A549 (cell line): ENCODE measurements around the gene PHIP. TPM values are rescaled to one million over a fixed set of nuclear protein-coding genes. Genes with fewer than 3 reads are reported as not detected.

Experiments used
- ATAC-seq, 2 experiments: fragments of 200-7000 bp in 1 of 2; fragments of >200 bp in 1 of 2; cut with Nextera tagmentation in 1 of 2; cut with Tn5 transposase in 1 of 2; 3 replicates each; pipeline versions ENCODE4 v1.8.0 to v1.9.1; 2018 to 2020; ENCODE audit warnings: mild to moderate bottlenecking in 1 of 2, moderate library complexity in 1 of 2
- CTCF ChIA-PET: fragments of 300-600 bp; sonication (Branson Sonifier 250); formaldehyde crosslinking; extraction: SDS; loops from one replicate; lab custom pipeline; 2021; ENCODE audit warnings: antibody characterized with exemption, inconsistent platforms; lab: Yijun Ruan, JAX
- POLR2A ChIA-PET: fragments of 350-600 bp; formaldehyde crosslinking; extraction: SDS; loops from one replicate; lab custom pipeline; 2021; ENCODE audit warnings: antibody characterized with exemption, inconsistent platforms; lab: Yijun Ruan, JAX
- DNase-seq, 2 experiments: peaks; one replicate each; pipeline versions ENCODE4 v3.0.0 to v3.0.0-alpha.2; 2011 to 2016; ENCODE audit warnings: low read depth in 1 of 2, low spot score in 1 of 2
- FAIRE-seq: peaks from 2 replicates; lab custom pipeline; 2011; peaks lifted over from hg19 to GRCh38; lab: Jason Lieb, UNC
- H3K27ac ChIP-seq, 2 experiments: fragments of >200 bp; sonication (Bioruptor Twin); formaldehyde crosslinking; 3 replicates each; pipeline ENCODE4 v1.5.1; 2016 to 2017
- H3K4me1 ChIP-seq: fragments of >200 bp; sonication (Bioruptor Twin); formaldehyde crosslinking; 3 replicates; pipeline ENCODE4 v1.6.1; 2016
- H3K4me2 ChIP-seq: fragments of >200 bp; sonication (Bioruptor Twin); formaldehyde crosslinking; 3 replicates; pipeline ENCODE4 v1.6.1; 2016
- H3K4me3 ChIP-seq: fragments of >200 bp; sonication (Bioruptor Twin); formaldehyde crosslinking; 3 replicates; pipeline ENCODE4 v1.5.1; 2016
- H3K9me3 ChIP-seq: fragments of >200 bp; sonication (Bioruptor Twin); formaldehyde crosslinking; 3 replicates; pipeline ENCODE4 v1.6.1; 2016
- CBX8 ChIP-seq: fragments of 200-600 bp; sonication (generic); IDR thresholded peaks from 2 replicates; pipeline ENCODE4 v1.6.1; 2016
- CEBPB ChIP-seq, 2 experiments: fragments of >200 bp in 1 of 2; sonication (Bioruptor Twin) in 1 of 2; formaldehyde crosslinking in 1 of 2; IDR thresholded peaks; 2 replicates each; pipeline ENCODE4 v1.6.1; 2012 to 2016
- CHD2 ChIP-seq: fragments of 150-350 bp; IDR thresholded peaks from 2 replicates; pipeline ENCODE4 v1.6.1; 2014; ENCODE audit warnings: low read length; ENCODE audit not compliant: partially characterized antibody
- EHMT2 ChIP-seq: fragments of 200-600 bp; sonication (generic); IDR thresholded peaks from 2 replicates; pipeline ENCODE4 v1.6.1; 2016; ENCODE audit warnings: antibody characterized with exemption, low read depth, mild to moderate bottlenecking, moderate library complexity
- EP300 ChIP-seq, 2 experiments: fragments of >200 bp; sonication (Bioruptor Twin); formaldehyde crosslinking; IDR thresholded peaks; 2 replicates in 1 of 2; 3 replicates in 1 of 2; pipeline ENCODE4 v1.6.1; 2016 to 2017
- FOSB ChIP-seq: fragments of 250-450 bp; sonication (Bioruptor Pico); IDR thresholded peaks from 2 replicates; pipeline ENCODE4 v1.5.0; 2020; ENCODE audit warnings: mild to moderate bottlenecking, moderate library complexity
- FOSL2 ChIP-seq, 2 experiments: fragments of 450-650 bp in 1 of 2; fragments of >200 bp in 1 of 2; sonication (Bioruptor Twin) in 1 of 2; formaldehyde crosslinking; IDR thresholded peaks; 2 replicates each; pipeline versions ENCODE4 v1.5.0 to v1.6.1; 2016 to 2020; ENCODE audit warnings: mild to moderate bottlenecking in 1 of 2, moderate library complexity in 1 of 2
- GATA3 ChIP-seq: IDR thresholded peaks from 2 replicates; pipeline ENCODE4 v1.6.1; 2012; ENCODE audit warnings: borderline replicate concordance
- HOXA7 ChIP-seq: fragments of 250-450 bp; sonication (Bioruptor Pico); IDR thresholded peaks from 2 replicates; pipeline ENCODE4 v1.5.0; 2020; ENCODE audit warnings: mild to moderate bottlenecking, moderate library complexity
- HOXB13 ChIP-seq: fragments of 250-450 bp; sonication (Bioruptor Pico); IDR thresholded peaks from 2 replicates; pipeline ENCODE4 v1.5.0; 2020; ENCODE audit warnings: low read depth, mild to moderate bottlenecking, moderate library complexity
- MAFK ChIP-seq: fragments of 450-650 bp; IDR thresholded peaks from 2 replicates; pipeline ENCODE4 v1.6.1; 2014; ENCODE audit not compliant: partially characterized antibody
- NPAS2 ChIP-seq: fragments of 250-450 bp; sonication (Bioruptor Pico); IDR thresholded peaks from 2 replicates; pipeline ENCODE4 v1.8.0; 2022; ENCODE audit warnings: mild to moderate bottlenecking, moderate library complexity, borderline replicate concordance
- PHF8 ChIP-seq: fragments of 200-600 bp; sonication (generic); IDR thresholded peaks from 2 replicates; pipeline ENCODE4 v1.6.1; 2016; ENCODE audit warnings: low read depth, mild to moderate bottlenecking, antibody characterized with exemption, moderate library complexity, borderline replicate concordance
- RARB ChIP-seq: fragments of 250-450 bp; sonication (Bioruptor Pico); IDR thresholded peaks from 2 replicates; pipeline ENCODE4 v1.8.0; 2021; ENCODE audit warnings: mild to moderate bottlenecking, moderate library complexity
- RFX5 ChIP-seq: fragments of 450-650 bp; IDR thresholded peaks from 2 replicates; pipeline ENCODE4 v1.7.1; 2014; ENCODE audit warnings: antibody characterized with exemption, mild to moderate bottlenecking, moderate library complexity
- RNF2 ChIP-seq: fragments of 200-600 bp; sonication (generic); IDR thresholded peaks from 2 replicates; pipeline ENCODE4 v1.6.1; 2016; ENCODE audit warnings: low read depth, mild to moderate bottlenecking, antibody characterized with exemption, moderate library complexity, borderline replicate concordance
- SMC3 ChIP-seq: fragments of >200 bp; sonication (Bioruptor Twin); formaldehyde crosslinking; IDR thresholded peaks from 3 replicates; pipeline ENCODE4 v1.6.1; 2018; ENCODE audit warnings: inconsistent platforms
- SREBF2 ChIP-seq: fragments of 450-650 bp; IDR thresholded peaks from 2 replicates; pipeline ENCODE4 v1.6.1; 2014; ENCODE audit warnings: mild to moderate bottlenecking, moderate library complexity
- TP53 ChIP-seq: fragments of 250-450 bp; sonication (Bioruptor Pico); IDR thresholded peaks from 2 replicates; pipeline ENCODE4 v1.5.0; 2021; ENCODE audit warnings: mild to moderate bottlenecking, moderate library complexity
- ZC3H11A ChIP-seq: fragments of 450-650 bp; IDR thresholded peaks from 2 replicates; pipeline ENCODE4 v1.6.1; 2014; ENCODE audit warnings: antibody characterized with exemption, mild to moderate bottlenecking
- WGBS: methylation state at CpG from one replicate; pipeline ENCODE4 v1.1.6; 2017; ENCODE audit errors: missing lambda C conversion rate; 5-methylcytosine and 5-hydroxymethylcytosine counted together
- polyA plus RNA-seq, 4 experiments: library from polyadenylated mRNA; depleted of rRNA in 3 of 4; stranded (reverse); fragments of >200 nt; fragmentation: RNase III in 1 of 4; extraction: RNeasy Plus Mini Kit Qiagen cat#74134 plus additional on column Dnase treatment in 1 of 4; gene quantifications; 2 replicates in 3 of 4; 3 replicates in 1 of 4; pipeline ENCODE4 v1.2.3, GENCODE V29; 2011 to 2017
- TF ChIP-seq, protein P1 (sequence below): fragments of 250-450 bp; sonication (Bioruptor Pico); IDR thresholded peaks from 2 replicates; pipeline ENCODE4 v1.5.0; 2020; ENCODE audit warnings: low read depth, mild to moderate bottlenecking, moderate library complexity
- TF ChIP-seq, protein P2 (sequence below): fragments of 250-450 bp; sonication (Bioruptor Pico); IDR thresholded peaks from 2 replicates; pipeline ENCODE4 v1.5.0; 2021; ENCODE audit warnings: mild to moderate bottlenecking, moderate library complexity, borderline replicate concordance
- TF ChIP-seq, protein P3 (sequence below): fragments of 450-650 bp; IDR thresholded peaks from 2 replicates; pipeline ENCODE4 v1.6.1; 2014; ENCODE audit warnings: antibody characterized with exemption
- TF ChIP-seq, protein P4 (sequence below): fragments of >200 bp; sonication (Bioruptor Twin); formaldehyde crosslinking; IDR thresholded peaks from 2 replicates; pipeline ENCODE4 v1.6.1; 2016

The PHIP gene
- polyA plus RNA-seq, 2 of the 4 experiments (the other 2 are of a cell fraction), result 7.2 to 14.9 TPM

DNA sequence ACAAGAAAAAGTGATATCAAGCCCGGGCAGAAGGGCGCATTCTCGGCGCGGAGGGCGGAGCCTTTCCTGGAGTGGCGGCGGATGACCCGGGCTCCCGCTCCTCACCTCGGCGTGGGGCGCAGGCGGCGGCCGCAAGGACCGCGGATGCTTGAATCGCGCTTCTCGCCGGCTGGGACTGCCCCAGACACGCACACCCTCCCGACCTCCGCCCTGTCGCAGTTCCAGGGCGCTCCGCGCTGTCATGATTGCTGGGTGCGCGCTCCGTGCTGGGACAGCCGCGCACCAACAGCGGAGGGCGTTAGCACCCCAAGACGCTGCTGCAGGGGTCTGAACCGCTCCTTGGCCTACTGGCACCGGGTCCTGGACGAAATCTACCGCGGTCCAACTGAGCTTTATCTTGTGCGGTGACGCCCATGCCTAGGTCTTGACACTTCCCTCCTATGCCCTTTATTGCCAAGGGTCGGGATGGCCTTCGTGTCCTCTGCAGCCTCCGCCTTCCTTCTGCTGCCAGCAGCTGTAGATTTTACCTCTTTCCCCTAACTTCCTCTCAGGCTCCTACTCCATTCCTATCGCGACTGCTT is 167.4 kb downstream of the PHIP start:
- H3K4me2 ChIP-seq, result no peak overlapping the region
- no peak for TF ChIP-seq RFX5
- TF ChIP-seq, protein P1, sequence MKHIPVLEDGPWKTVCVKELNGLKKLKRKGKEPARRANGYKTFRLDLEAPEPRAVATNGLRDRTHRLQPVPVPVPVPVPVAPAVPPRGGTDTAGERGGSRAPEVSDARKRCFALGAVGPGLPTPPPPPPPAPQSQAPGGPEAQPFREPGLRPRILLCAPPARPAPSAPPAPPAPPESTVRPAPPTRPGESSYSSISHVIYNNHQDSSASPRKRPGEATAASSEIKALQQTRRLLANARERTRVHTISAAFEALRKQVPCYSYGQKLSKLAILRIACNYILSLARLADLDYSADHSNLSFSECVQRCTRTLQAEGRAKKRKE (CRISPR knock-in tag), result no peak
- no peak for TF ChIP-seq HOXA7
- TF ChIP-seq ZC3H11A, result no peak
- TF ChIP-seq SMC3, result no peak
- TF ChIP-seq, protein P2, sequence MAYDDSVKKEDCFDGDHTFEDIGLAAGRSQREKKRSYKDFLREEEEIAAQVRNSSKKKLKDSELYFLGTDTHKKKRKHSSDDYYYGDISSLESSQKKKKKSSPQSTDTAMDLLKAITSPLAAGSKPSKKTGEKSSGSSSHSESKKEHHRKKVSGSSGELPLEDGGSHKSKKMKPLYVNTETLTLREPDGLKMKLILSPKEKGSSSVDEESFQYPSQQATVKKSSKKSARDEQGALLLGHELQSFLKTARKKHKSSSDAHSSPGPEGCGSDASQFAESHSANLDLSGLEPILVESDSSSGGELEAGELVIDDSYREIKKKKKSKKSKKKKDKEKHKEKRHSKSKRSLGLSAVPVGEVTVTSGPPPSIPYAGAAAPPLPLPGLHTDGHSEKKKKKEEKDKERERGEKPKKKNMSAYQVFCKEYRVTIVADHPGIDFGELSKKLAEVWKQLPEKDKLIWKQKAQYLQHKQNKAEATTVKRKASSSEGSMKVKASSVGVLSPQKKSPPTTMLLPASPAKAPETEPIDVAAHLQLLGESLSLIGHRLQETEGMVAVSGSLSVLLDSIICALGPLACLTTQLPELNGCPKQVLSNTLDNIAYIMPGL (CRISPR knock-in tag), result no peak
- no peak for TF ChIP-seq FOSB (CRISPR knock-in tag)
- TF ChIP-seq NPAS2 (CRISPR knock-in tag), result no peak
- no peak for TF ChIP-seq TP53 (CRISPR knock-in tag)
- TF ChIP-seq SREBF2, result no peak
- TF ChIP-seq, protein P3, sequence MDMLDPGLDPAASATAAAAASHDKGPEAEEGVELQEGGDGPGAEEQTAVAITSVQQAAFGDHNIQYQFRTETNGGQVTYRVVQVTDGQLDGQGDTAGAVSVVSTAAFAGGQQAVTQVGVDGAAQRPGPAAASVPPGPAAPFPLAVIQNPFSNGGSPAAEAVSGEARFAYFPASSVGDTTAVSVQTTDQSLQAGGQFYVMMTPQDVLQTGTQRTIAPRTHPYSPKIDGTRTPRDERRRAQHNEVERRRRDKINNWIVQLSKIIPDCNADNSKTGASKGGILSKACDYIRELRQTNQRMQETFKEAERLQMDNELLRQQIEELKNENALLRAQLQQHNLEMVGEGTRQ, result no peak
- TF ChIP-seq EP300 (IDR thresholded peaks at IDR 0.05), result no peak
- TF ChIP-seq, protein P4, sequence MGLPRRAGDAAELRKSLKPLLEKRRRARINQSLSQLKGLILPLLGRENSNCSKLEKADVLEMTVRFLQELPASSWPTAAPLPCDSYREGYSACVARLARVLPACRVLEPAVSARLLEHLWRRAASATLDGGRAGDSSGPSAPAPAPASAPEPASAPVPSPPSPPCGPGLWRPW, result no peak
- no peak for TF ChIP-seq PHF8
- TF ChIP-seq RNF2, result no peak
- TF ChIP-seq MAFK, result no peak
- TF ChIP-seq, all 56 proteins: peak for 0
- no peak for DNase-seq
- H3K27ac ChIP-seq, result no peak overlapping the region
- no peaks in the 10 kb centered on the region for H3K9me3 ChIP-seq
- ATAC-seq, result no peak
- no peaks in the 10 kb centered on the region for H3K4me1 ChIP-seq
- 82% methylated on average over 39 of the region's 49 CpGs for WGBS
- FAIRE-seq, result no peak
- ChIA-PET POLR2A (no interaction called here), CTCF (interaction anchor here (0.5 to 1.0 kb wide), 2 partner anchors 138 to 769 kb away, joined by 3 read pairs; no protein-coding TSS in a partner anchor)
- H3K4me3 ChIP-seq, result no peak overlapping the region

DNA sequence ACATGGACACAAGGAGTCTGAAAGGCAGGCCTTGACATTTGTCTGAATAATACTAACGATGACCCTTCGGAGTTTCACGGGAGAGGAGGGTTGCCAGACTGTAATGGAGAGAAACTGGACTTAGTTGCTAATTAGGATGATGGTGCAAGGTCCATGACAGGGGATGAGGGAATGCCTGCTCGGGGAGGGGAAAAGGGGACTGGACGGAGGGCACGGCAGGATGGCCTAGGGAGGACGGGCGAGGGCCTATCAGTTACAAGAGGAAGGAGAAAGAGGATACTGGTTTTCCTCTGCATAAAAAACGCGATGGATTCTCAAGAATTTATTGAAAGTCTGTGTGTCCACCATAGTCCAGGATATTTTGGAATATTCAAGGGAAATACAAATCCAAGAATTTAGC is 168.0 kb downstream of the PHIP start:
- ChIA-PET POLR2A (no interaction called here), CTCF (interaction anchor here (1.0 kb wide), 1 partner anchor 768 kb away, joined by 3 read pairs; no protein-coding TSS in a partner anchor)
- no peak for DNase-seq
- no peak for TF ChIP-seq CHD2
- TF ChIP-seq FOSL2 (IDR thresholded peaks at IDR 0.05), result no peak
- TF ChIP-seq FOSL2 (CRISPR knock-in tag; IDR thresholded peaks at IDR 0.05), result no peak
- TF ChIP-seq HOXB13 (CRISPR knock-in tag), result no peak
- TF ChIP-seq RARB, result no peak
- TF ChIP-seq CBX8, result no peak
- no peak for TF ChIP-seq CEBPB (IDR thresholded peaks at IDR 0.05)
- TF ChIP-seq GATA3, result no peak
- no peak for TF ChIP-seq EHMT2
- WGBS, result 96% methylated on average over 10 of the region's 10 CpGs
- FAIRE-seq, result no peak
- ATAC-seq, result no peak
- H3K4me2 ChIP-seq, result no peak overlapping the region
- no peaks in the 10 kb centered on the region for H3K9me3 ChIP-seq
- H3K27ac ChIP-seq, result no peak overlapping the region
- no peaks in the 10 kb centered on the region for H3K4me1 ChIP-seq
- no peak overlapping the region for H3K4me3 ChIP-seq
